Esophagus (tissue), 2 donors: ENCODE data around the gene NR2F6. TPM values are rescaled to one million over a fixed set of nuclear protein-coding genes. Genes with fewer than 3 reads are reported as not detected.
"Not testable (repeated sequence)": the region's sequence is repeated elsewhere in the genome, so short reads cannot be mapped to it uniquely, and the experiment has no call there.

Experiments
- H3K27ac ChIP-seq, 2 donors: one replicate each; pipeline ENCODE4 v1.5.1; 2013; ENCODE audit warnings: low read depth in 2 of 2, mild to moderate bottlenecking in 2 of 2, inconsistent platforms in 1 of 2, low read length in 1 of 2, moderate library complexity in 1 of 2
- H3K27me3 ChIP-seq, 2 donors: one replicate each; pipeline ENCODE4 v1.6.1; 2013; ENCODE audit warnings: low read length in 2 of 2, control low read depth in 1 of 2, mild to moderate bottlenecking in 1 of 2; ENCODE audit not compliant: insufficient read depth in 2 of 2, control insufficient read depth in 1 of 2
- H3K36me3 ChIP-seq, 2 donors: one replicate each; pipeline ENCODE4 v1.6.1; 2013; ENCODE audit warnings: low read length in 1 of 2; ENCODE audit not compliant: control insufficient read depth in 2 of 2, insufficient read depth in 2 of 2
- H3K4me1 ChIP-seq, 2 donors: one replicate each; pipeline ENCODE4 v1.6.1; 2013; ENCODE audit warnings: low read length in 1 of 2; ENCODE audit not compliant: control insufficient read depth in 2 of 2, insufficient read depth in 2 of 2
- H3K4me3 ChIP-seq, 2 donors: one replicate each; pipeline ENCODE4 v1.5.1; 2013; ENCODE audit warnings: low read length in 2 of 2, mild to moderate bottlenecking in 2 of 2, low read depth in 1 of 2, moderate library complexity in 1 of 2
- H3K9me3 ChIP-seq, 2 donors: one replicate each; pipeline ENCODE4 v1.6.1; 2013; ENCODE audit warnings: mild to moderate bottlenecking in 2 of 2, low read depth in 1 of 2, low read length in 1 of 2, moderate library complexity in 1 of 2; ENCODE audit not compliant: control insufficient read depth in 2 of 2, insufficient read depth in 1 of 2
- WGBS, 2 donors: extraction: QIAGEN DNeasy Blood & Tissue Kit; methylation state at CpG; one replicate each; pipeline ENCODE4 v1.1.7; 2013; 5-methylcytosine and 5-hydroxymethylcytosine counted together
- polyA plus RNA-seq, 2 donors: library from polyadenylated mRNA; stranded (reverse); fragments of 200-250 nt; gene quantifications; one replicate each; pipeline ENCODE4 v1.2.3, GENCODE V29; 2013
- donor health status: healthy with polysubstance abuse.
- donor health status: Bipolar disorder and iron deficiency.

NR2F6 gene
- polyA plus RNA-seq, 2 donors = 33.3 to 45.5 TPM

DNA sequence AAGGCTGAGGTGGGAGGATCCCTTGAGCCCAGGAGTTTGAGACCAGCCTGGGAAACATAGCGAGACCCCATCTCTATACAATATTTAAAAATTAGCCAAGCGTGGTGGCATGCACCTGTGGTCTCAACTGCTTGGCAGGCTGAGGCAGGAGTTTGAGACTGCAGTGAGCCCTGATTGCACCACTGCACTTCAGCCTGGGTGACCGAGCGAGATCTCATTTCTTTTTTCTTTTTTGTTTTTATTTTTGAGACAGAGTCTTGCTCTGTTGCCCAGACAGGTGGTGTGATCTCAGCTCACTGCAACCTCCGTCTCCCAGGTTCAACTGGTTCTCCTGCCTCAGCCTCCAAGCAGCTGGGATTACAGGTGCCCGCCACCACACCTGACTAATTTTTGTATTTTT is 54.0 kb downstream of the NR2F6 start:
- H3K27ac ChIP-seq, H3K4me3 ChIP-seq, H3K4me1 ChIP-seq, H3K9me3 ChIP-seq, H3K27me3 ChIP-seq: not testable (repeated sequence)
- peaks cover 31 to 57% of the 10 kb centered on the region in 2 donors for H3K36me3 ChIP-seq
- 90 to 92% methylated on average over 6 of the region's 6 CpGs for WGBS, 2 donors

DNA sequence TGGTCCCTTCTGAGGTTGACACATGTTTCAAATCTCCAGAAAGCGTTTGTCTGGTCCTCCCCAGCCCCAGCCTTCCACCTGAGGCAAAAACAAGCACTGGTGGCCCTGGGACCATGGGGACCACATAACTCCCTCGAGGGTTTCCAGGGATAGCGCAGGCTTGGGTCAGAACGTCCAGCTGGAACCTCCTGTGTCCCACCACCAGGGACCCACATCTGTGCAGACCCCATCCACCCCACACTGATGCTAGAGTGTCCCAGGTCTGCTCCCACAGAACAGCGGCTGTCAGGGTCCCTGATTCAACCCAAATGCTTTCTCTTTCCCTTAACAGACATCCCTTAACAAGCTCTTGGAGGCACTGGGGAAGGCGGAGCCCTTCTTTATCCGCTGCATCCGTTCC is 60.1 kb downstream of the NR2F6 start:
- no peaks in the 10 kb centered on the region for H3K9me3 ChIP-seq
- H3K4me1 ChIP-seq = no peaks in the 10 kb centered on the region
- H3K27me3 ChIP-seq = no peaks in the 10 kb centered on the region
- no peak overlapping the region for H3K4me3 ChIP-seq
- peaks cover 20 to 30% of the 10 kb centered on the region in 2 donors for H3K36me3 ChIP-seq
- WGBS, 2 donors = 87 to 93% methylated on average over 8 of the region's 8 CpGs
- H3K27ac ChIP-seq = no peak overlapping the region

DNA sequence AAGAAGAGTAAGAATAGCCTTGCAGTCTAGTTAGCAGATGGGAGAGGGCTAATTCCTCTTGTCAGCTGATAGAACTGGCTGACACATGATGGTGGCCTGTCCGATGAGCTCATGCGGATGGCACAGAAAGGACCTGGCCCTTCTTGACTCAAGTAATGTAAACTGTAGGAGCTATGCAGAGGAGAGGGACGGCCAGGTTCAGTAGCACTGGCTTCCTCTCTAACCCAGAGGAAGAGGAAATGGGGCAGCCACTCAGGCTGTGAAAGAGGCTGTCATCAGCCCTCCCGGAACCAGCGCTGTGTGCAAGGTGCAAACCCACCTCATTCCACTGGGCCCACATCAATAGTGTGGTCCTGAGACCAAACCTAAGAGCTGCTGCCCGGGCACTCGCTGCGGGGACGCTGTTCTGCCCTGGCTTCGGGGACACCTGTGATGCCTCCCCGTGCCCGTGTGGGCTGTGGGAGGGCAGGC is 61.3 kb downstream of the NR2F6 start:
- Histone ChIP-seq H3K27ac (no peak overlapping the region), H3K27me3 (no peaks in the 10 kb centered on the region), H3K4me1 (no peaks in the 10 kb centered on the region), H3K4me3 (no peak overlapping the region), H3K9me3 (no peaks in the 10 kb centered on the region), H3K36me3 (peaks cover 20 to 29% of the 10 kb centered on the region in 2 donors)
- WGBS, 2 donors = 88 to 91% methylated on average over 12 of the region's 12 CpGs

DNA sequence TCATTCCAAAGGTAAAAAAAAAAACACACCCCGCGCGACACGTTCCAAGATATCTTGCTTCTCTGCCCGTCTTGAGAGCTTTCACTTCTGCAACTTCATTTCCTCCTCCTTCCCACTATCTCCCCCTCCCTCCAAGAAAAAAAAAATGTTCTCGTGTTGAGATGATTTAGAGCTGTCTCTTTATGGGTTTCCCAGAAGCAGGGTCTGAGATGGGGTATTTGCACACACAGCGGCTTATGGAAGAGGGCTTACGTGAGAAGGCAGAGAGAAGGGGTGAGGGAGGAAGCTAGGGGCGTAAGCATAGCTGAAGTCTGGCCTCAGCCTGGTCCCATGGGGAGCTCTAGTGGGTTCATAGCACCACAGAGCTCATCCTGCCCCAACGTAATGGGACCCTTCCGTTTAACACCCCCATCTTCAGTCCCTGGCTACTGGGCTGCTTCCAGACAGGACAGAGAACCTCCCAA is 61.8 kb downstream of the NR2F6 start:
- H3K27me3 ChIP-seq = no peaks in the 10 kb centered on the region
- WGBS, 2 donors = 66 to 77% methylated on average over 11 of the region's 11 CpGs
- H3K9me3 ChIP-seq = no peaks in the 10 kb centered on the region
- no peak overlapping the region for H3K4me3 ChIP-seq
- H3K27ac ChIP-seq = no peak overlapping the region
- peaks cover 17 to 27% of the 10 kb centered on the region in 2 donors for H3K36me3 ChIP-seq
- H3K4me1 ChIP-seq = no peaks in the 10 kb centered on the region

DNA sequence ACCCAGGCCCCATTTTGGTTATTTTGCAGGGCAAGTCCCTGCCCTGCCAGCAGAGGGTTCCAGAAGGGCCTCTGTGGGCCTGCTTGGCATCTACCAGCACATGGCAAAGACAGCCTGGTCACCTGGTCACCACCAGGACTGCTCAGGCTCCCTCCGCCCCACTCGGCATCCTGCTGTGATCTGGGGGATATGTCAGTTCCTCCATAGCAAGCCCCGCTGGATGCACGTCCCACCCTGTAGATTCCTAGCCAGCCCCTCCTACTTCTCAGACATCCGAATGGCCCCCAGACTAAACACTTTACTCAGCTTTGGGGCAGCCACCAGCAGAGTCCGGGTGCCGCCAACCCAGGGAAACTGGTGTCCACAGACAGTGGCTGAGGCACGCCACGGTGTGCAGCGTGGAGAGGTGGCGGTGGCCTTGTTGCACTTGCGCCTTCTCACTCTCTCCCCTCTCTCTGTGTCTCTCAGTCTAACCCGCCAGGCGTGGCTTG is 62.4 kb downstream of the NR2F6 start:
- 81 to 88% methylated on average over 14 of the region's 14 CpGs for WGBS, 2 donors
- Histone ChIP-seq H3K27me3 (no peaks in the 10 kb centered on the region), H3K4me3 (no peak overlapping the region), H3K4me1 (no peaks in the 10 kb centered on the region), H3K27ac (no peak overlapping the region), H3K36me3 (peaks cover 17 to 29% of the 10 kb centered on the region in 2 donors), H3K9me3 (no peaks in the 10 kb centered on the region)

Other genes with a start within 250 kb of the NR2F6 start
- gene CPAMD8, start 219.1 kb downstream of the NR2F6 start, polyA plus RNA-seq = 1 to 10 TPM; 1.0 to 1.9 TPM
- gene HAUS8, start 170.5 kb downstream of the NR2F6 start, polyA plus RNA-seq = 1 to 10 TPM; 7.8 to 9.3 TPM
- gene MYO9B, start 170.1 kb downstream of the NR2F6 start, polyA plus RNA-seq = 10 to 100 TPM; 24.2 to 41.2 TPM
- 10 to 100 TPM; 32.8 to 37.7 TPM for gene USE1, start 30.6 kb downstream of the NR2F6 start, polyA plus RNA-seq
- 10 to 100 TPM in 1 of 2 donors, 1 to 10 TPM in 1; 7.9 to 12.7 TPM for gene OCEL1, start 19.7 kb downstream of the NR2F6 start, polyA plus RNA-seq
- gene USHBP1, start 18.8 kb upstream of the NR2F6 start, polyA plus RNA-seq = 1 to 10 TPM; 1.5 to 2.9 TPM
- gene BABAM1, start 21.5 kb upstream of the NR2F6 start, polyA plus RNA-seq = 10 to 100 TPM; 39.1 to 52.7 TPM
- gene ANKLE1, start 36.0 kb upstream of the NR2F6 start, polyA plus RNA-seq = under 1 TPM; 0.22 to 0.45 TPM
- gene ABHD8, start 57.5 kb upstream of the NR2F6 start, polyA plus RNA-seq = 1 to 10 TPM; 3.4 to 4.5 TPM
- 100 to 1,000 TPM in 1 of 2 donors, 10 to 100 TPM in 1; 72.1 to 102 TPM for gene MRPL34, start 60.0 kb upstream of the NR2F6 start, polyA plus RNA-seq
- 10 to 100 TPM; 40.3 to 41.4 TPM for gene DDA1, start 63.6 kb upstream of the NR2F6 start, polyA plus RNA-seq
- gene ANO8, start 88.9 kb upstream of the NR2F6 start, polyA plus RNA-seq = 10 to 100 TPM in 1 of 2 donors, 1 to 10 TPM in 1; 9.7 to 28.0 TPM
- 10 to 100 TPM; 13.5 to 20.2 TPM for gene GTPBP3, start 91.6 kb upstream of the NR2F6 start, polyA plus RNA-seq
- 10 to 100 TPM; 29.5 to 30.7 TPM for gene PLVAP, start 131.4 kb upstream of the NR2F6 start, polyA plus RNA-seq
- not detected for gene CCDC194, start 148.3 kb upstream of the NR2F6 start, polyA plus RNA-seq
- gene BST2, start 159.7 kb upstream of the NR2F6 start, polyA plus RNA-seq = 10 to 100 TPM in 1 of 2 donors, 1 to 10 TPM in 1; 8.5 to 17.6 TPM
- gene MVB12A, start 174.1 kb upstream of the NR2F6 start, polyA plus RNA-seq = 10 to 100 TPM; 64.2 to 66.8 TPM
- under 1 TPM; 0.13 to 0.20 TPM for gene TMEM221, start 202.7 kb upstream of the NR2F6 start, polyA plus RNA-seq
- gene NXNL1, start 215.0 kb upstream of the NR2F6 start, polyA plus RNA-seq = not detected
- gene SLC27A1, start 224.6 kb upstream of the NR2F6 start, polyA plus RNA-seq = 1 to 10 TPM; 5.4 to 8.7 TPM